Vagina (tissue), 2 donors: Measurements from ENCODE around the gene PKN1. TPM values are rescaled to one million over a fixed set of nuclear protein-coding genes. Genes with fewer than 3 reads are reported as not detected.

Source experiments
- DNase-seq, 2 donors: peaks; one replicate each; pipeline ENCODE4 v3.0.0-alpha.2; 2017; ENCODE audit errors: extremely low spot score in 2 of 2
- H3K27ac ChIP-seq: fragments of 200-600 bp; sonication (generic); one replicate; pipeline ENCODE4 v1.5.1; 2019
- H3K27me3 ChIP-seq: fragments of 200-600 bp; sonication (generic); one replicate; pipeline ENCODE4 v1.5.1; 2019
- H3K36me3 ChIP-seq, 2 donors: fragments of 200-600 bp; sonication (generic); one replicate each; pipeline ENCODE4 v1.5.1; 2017 to 2019
- H3K4me1 ChIP-seq: fragments of 200-600 bp; sonication (generic); one replicate; pipeline ENCODE4 v1.5.1; 2019
- H3K4me3 ChIP-seq, 2 donors: fragments of 200-600 bp; sonication (generic); 1 replicate in 1 of 2; 2 replicates in 1 of 2; pipeline ENCODE4 v1.5.1; 2016 to 2019
- H3K9me3 ChIP-seq: fragments of 200-600 bp; sonication (generic); one replicate; pipeline ENCODE4 v1.5.1; 2019
- POLR2A ChIP-seq, 2 donors: fragments of 450-650 bp; IDR thresholded peaks; one replicate each; pipeline ENCODE4 v1.6.1; 2017; ENCODE audit warnings: antibody characterized with exemption in 2 of 2, mild to moderate bottlenecking in 2 of 2, moderate library complexity in 2 of 2
- POLR2AphosphoS5 ChIP-seq, 2 donors: sonication (generic); formaldehyde crosslinking; IDR thresholded peaks; one replicate each; pipeline ENCODE4 v1.9.0; 2017; ENCODE audit warnings: antibody characterized with exemption in 2 of 2, mild to moderate bottlenecking in 2 of 2, low read depth in 1 of 2; ENCODE audit not compliant: insufficient read depth in 1 of 2
- intact Hi-C: fragments of 100-400 bp; cut with DNase I; formaldehyde crosslinking; loops from one replicate; pipeline ENCODE4 v1.15.1; 2023
- total RNA-seq: library from RNA; depleted of rRNA; stranded (reverse); fragments of >200 nt; gene quantifications from one replicate; pipeline ENCODE4 v1.2.3, GENCODE V29; 2016
- TF ChIP-seq, protein P1 (sequence below), 3 experiments: fragments of 450-650 bp in 2 of 3; fragments of 200-600 bp in 1 of 3; sonication (generic) in 1 of 3; IDR thresholded peaks; one replicate each; pipeline ENCODE4 v1.5.1; 2017 to 2019; ENCODE audit warnings: antibody characterized with exemption in 3 of 3, mild to moderate bottlenecking in 2 of 3, moderate library complexity in 2 of 3

Gene PKN1
- total RNA-seq, 1 donor from 2014 or later, result 72.7 TPM

- H3K27me3 ChIP-seq, result no peaks in the 10 kb centered on the region
- no peaks in the 10 kb centered on the region for H3K9me3 ChIP-seq
- TF ChIP-seq POLR2A (IDR thresholded peaks at IDR 0.05) (no peak), POLR2AphosphoS5 (IDR thresholded peaks at IDR 0.05; ENCODE audit: insufficient read depth in 1 of 2, low read depth in 1 of 2) (no peak)
- TF ChIP-seq, protein P1, sequence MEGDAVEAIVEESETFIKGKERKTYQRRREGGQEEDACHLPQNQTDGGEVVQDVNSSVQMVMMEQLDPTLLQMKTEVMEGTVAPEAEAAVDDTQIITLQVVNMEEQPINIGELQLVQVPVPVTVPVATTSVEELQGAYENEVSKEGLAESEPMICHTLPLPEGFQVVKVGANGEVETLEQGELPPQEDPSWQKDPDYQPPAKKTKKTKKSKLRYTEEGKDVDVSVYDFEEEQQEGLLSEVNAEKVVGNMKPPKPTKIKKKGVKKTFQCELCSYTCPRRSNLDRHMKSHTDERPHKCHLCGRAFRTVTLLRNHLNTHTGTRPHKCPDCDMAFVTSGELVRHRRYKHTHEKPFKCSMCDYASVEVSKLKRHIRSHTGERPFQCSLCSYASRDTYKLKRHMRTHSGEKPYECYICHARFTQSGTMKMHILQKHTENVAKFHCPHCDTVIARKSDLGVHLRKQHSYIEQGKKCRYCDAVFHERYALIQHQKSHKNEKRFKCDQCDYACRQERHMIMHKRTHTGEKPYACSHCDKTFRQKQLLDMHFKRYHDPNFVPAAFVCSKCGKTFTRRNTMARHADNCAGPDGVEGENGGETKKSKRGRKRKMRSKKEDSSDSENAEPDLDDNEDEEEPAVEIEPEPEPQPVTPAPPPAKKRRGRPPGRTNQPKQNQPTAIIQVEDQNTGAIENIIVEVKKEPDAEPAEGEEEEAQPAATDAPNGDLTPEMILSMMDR (IDR thresholded peaks at IDR 0.05), result no peak
- H3K36me3 ChIP-seq, result peaks cover 0 to 37% of the 10 kb centered on the region in 2 donors
- intact Hi-C loops, result loop anchor here (5.0 to 10.0 kb wide), 3 partner anchors 33 to 325 kb away; no protein-coding TSS in a partner anchor
- no peak overlapping the region for H3K27ac ChIP-seq
- no peak for DNase-seq
- H3K4me1 ChIP-seq, result peaks cover 25% of the 10 kb centered on the region
- no peak overlapping the region for H3K4me3 ChIP-seq
Measured at GRCh38 chr19:14470031-14470876, 37.1 kb downstream of the PKN1 start.

GRCh38 chr19:14471436-14472187 lies 38.5 kb downstream of the PKN1 start:
- Histone ChIP-seq H3K27ac (no peak overlapping the region), H3K36me3 (peaks cover 0 to 28% of the 10 kb centered on the region in 2 donors), H3K4me1 (peaks cover 32% of the 10 kb centered on the region), H3K9me3 (no peaks in the 10 kb centered on the region), H3K4me3 (peak overlapping the region; percentile 26 to 29), H3K27me3 (no peaks in the 10 kb centered on the region)
- no peak for DNase-seq
- intact Hi-C loops, result loop anchor here (5.0 to 10.0 kb wide), 3 partner anchors 34 to 327 kb away; no protein-coding TSS in a partner anchor
- TF ChIP-seq POLR2A (IDR thresholded peaks at IDR 0.05), result no peak

- peaks cover 0 to 21% of the 10 kb centered on the region in 2 donors for H3K36me3 ChIP-seq
- H3K27ac ChIP-seq, result no peak overlapping the region
- H3K4me1 ChIP-seq, result peaks cover 39% of the 10 kb centered on the region
- TF ChIP-seq, protein P1 (IDR thresholded peaks at IDR 0.05), result peak; percentile 86 to 98 (median 92)
- no peak for TF ChIP-seq POLR2A (IDR thresholded peaks at IDR 0.05)
- TF ChIP-seq POLR2AphosphoS5 (IDR thresholded peaks at IDR 0.05; ENCODE audit: insufficient read depth in 1 of 2, low read depth in 1 of 2), result peak in 1 of 2 donors; percentile 62
- no peaks in the 10 kb centered on the region for H3K27me3 ChIP-seq
- intact Hi-C loops, result loop anchor here (5.0 to 10.0 kb wide), 3 partner anchors 35 to 328 kb away; no protein-coding TSS in a partner anchor
- DNase-seq, result no peak
- no peaks in the 10 kb centered on the region for H3K9me3 ChIP-seq
- peak overlapping the region; percentile 26 to 29 for H3K4me3 ChIP-seq
Measured at GRCh38 chr19:14472202-14472938, 39.3 kb downstream of the PKN1 start.

GRCh38 chr19:14473073-14473977 lies 40.2 kb downstream of the PKN1 start:
- Histone ChIP-seq H3K27ac (no peak overlapping the region), H3K4me3 (peak overlapping the region in 1 of 2 donors; percentile 20), H3K27me3 (no peaks in the 10 kb centered on the region), H3K9me3 (no peaks in the 10 kb centered on the region), H3K36me3 (peaks cover 0 to 17% of the 10 kb centered on the region in 2 donors), H3K4me1 (peaks cover 48% of the 10 kb centered on the region)
- no peak for DNase-seq
- intact Hi-C loops, result loop anchor here (5.0 to 10.0 kb wide), 3 partner anchors 36 to 329 kb away; no protein-coding TSS in a partner anchor
- TF ChIP-seq POLR2A (IDR thresholded peaks at IDR 0.05) (no peak), POLR2AphosphoS5 (IDR thresholded peaks at IDR 0.05; ENCODE audit: insufficient read depth in 1 of 2, low read depth in 1 of 2) (no peak)
- TF ChIP-seq, protein P1 (IDR thresholded peaks at IDR 0.05), result no peak
